ENCODE measurements around the gene WDPCP.

- no peak for TF ChIP-seq CTCF (IDR thresholded peaks at IDR 0.05)
- no peak for TF ChIP-seq EP300 (IDR thresholded peaks at IDR 0.05)
Measured at GRCh38 chr2:63484481-63484880, 103.8 kb downstream of the WDPCP start.

All from ovary (tissue), 3 donors.